ENCODE data around the gene CMPK1.

The CMPK1 gene

GRCh38 chr1:47348246-47348645 is 14.7 kb downstream of the CMPK1 start:
- TF ChIP-seq, protein P1, sequence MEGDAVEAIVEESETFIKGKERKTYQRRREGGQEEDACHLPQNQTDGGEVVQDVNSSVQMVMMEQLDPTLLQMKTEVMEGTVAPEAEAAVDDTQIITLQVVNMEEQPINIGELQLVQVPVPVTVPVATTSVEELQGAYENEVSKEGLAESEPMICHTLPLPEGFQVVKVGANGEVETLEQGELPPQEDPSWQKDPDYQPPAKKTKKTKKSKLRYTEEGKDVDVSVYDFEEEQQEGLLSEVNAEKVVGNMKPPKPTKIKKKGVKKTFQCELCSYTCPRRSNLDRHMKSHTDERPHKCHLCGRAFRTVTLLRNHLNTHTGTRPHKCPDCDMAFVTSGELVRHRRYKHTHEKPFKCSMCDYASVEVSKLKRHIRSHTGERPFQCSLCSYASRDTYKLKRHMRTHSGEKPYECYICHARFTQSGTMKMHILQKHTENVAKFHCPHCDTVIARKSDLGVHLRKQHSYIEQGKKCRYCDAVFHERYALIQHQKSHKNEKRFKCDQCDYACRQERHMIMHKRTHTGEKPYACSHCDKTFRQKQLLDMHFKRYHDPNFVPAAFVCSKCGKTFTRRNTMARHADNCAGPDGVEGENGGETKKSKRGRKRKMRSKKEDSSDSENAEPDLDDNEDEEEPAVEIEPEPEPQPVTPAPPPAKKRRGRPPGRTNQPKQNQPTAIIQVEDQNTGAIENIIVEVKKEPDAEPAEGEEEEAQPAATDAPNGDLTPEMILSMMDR (IDR thresholded peaks at IDR 0.05): no peak

DNA sequence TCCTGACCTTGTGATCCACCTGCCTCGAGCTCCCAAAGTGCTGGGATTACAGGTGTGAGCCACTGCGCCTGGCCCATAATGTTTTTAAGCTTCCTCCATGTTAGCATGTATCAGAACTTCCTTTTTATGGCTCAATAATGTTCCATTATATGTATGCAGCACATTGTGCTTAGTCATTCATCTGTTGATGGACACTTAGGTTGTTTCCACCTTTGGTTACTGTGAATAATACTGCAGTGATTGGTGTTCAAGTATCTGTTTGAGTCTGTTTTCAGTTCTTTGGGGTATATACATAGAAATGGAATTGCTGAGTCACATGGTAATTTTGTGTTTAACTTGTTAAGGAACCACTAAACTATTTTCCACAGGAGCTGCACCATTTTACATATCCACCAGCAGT is 17.7 kb downstream of the CMPK1 start:
- TF ChIP-seq, protein P1 (IDR thresholded peaks at IDR 0.05): no peak

GRCh38 chr1:47361380-47361779 is 27.8 kb downstream of the CMPK1 start:
- TF ChIP-seq, protein P1 (IDR thresholded peaks at IDR 0.05): no peak

GRCh38 chr1:47362828-47363227 is 29.2 kb downstream of the CMPK1 start:
- TF ChIP-seq, protein P1 (IDR thresholded peaks at IDR 0.05): no peak

DNA sequence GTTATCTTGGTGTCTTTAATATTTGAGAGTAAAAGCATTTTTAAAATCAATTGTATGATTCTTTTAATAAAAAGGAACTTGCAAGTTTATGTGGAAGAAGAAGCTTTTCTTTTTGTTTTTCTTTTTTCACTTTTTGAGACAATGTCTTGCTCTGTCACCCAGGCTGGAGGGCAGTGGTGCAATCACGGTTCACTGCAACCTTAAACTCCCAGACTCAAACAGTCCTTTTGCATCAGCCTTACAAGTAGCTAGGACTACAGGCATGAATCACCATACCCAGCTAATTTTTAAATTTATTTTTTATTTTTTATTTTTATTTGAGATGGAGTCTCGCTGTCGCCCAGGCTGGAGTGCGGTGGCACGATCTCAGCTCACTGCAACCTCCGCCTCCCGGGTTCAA is 34.1 kb downstream of the CMPK1 start:
- TF ChIP-seq, protein P1 (IDR thresholded peaks at IDR 0.05): no peak

GRCh38 chr1:47371016-47371517 is 37.5 kb downstream of the CMPK1 start:
- TF ChIP-seq, protein P1 (IDR thresholded peaks at IDR 0.05): no peak

- TF ChIP-seq, protein P1 (IDR thresholded peaks at IDR 0.05): no peak
Observed at GRCh38 chr1:47374501-47374900, 40.9 kb downstream of the CMPK1 start.

DNA sequence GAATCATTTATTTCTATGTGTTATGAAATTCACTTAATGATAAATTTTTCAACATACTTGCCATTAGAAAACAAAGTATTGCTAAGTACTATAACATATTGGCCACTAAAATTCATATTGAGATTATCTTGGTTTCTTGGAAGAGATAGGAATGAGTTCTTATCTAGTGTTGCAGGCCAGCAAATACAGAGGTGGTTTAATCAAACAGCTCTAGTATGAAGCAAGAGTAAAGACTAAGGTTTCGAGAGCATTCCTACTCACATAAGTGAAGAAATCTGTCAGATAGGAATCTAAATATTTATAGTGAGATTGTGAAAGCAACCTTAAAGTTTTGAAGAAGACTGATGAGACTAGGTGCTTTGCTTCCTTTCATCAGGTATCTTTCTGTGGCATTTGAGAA is 44.6 kb downstream of the CMPK1 start:
- TF ChIP-seq, protein P1 (IDR thresholded peaks at IDR 0.05): no peak
